HepG2 (cell line): Measurements from ENCODE around the gene IYD. TPM values are rescaled to one million over a fixed set of nuclear protein-coding genes. Genes with fewer than 3 reads are reported as not detected.

Source experiments
- BORCS8-MEF2B ChIP-seq: sonication (generic); formaldehyde crosslinking; IDR thresholded peaks from 2 replicates; pipeline ENCODE4 v1.8.0; 2022; ENCODE audit warnings: mild to moderate bottlenecking, missing genetic modification reagents
- GFI1 ChIP-seq: sonication (generic); formaldehyde crosslinking; IDR thresholded peaks from 2 replicates; pipeline ENCODE4 v1.5.0; 2020; ENCODE audit warnings: missing genetic modification reagents, mild to moderate bottlenecking, borderline replicate concordance
- KLF12 ChIP-seq: sonication (generic); formaldehyde crosslinking; IDR thresholded peaks from 2 replicates; pipeline ENCODE4 v1.4.0; 2020; ENCODE audit warnings: missing genetic modification reagents, borderline replicate concordance
- MXI1 ChIP-seq: IDR thresholded peaks from 3 replicates; pipeline ENCODE4 v1.6.1; 2012; ENCODE audit warnings: low read depth, low read length, inconsistent platforms, borderline replicate concordance
- NBN ChIP-seq: fragments of 450-650 bp; conservative IDR thresholded peaks from 2 replicates; pipeline ENCODE4 v1.6.1; 2017
- PITX1 ChIP-seq: sonication (generic); formaldehyde crosslinking; IDR thresholded peaks from 2 replicates; pipeline ENCODE4 v1.5.1; 2020; ENCODE audit warnings: mild to moderate bottlenecking, missing genetic modification reagents
- ZFP37 ChIP-seq: sonication (generic); formaldehyde crosslinking; IDR thresholded peaks from 2 replicates; pipeline ENCODE4 v1.4.0; 2020; ENCODE audit warnings: missing genetic modification reagents, borderline replicate concordance
- ZFY ChIP-seq: sonication (generic); formaldehyde crosslinking; IDR thresholded peaks from 2 replicates; pipeline ENCODE4 v1.4.0; 2020; ENCODE audit warnings: missing genetic modification reagents
- ZKSCAN8 ChIP-seq: IDR thresholded peaks from 2 replicates; pipeline ENCODE4 v1.6.1; 2016; ENCODE audit warnings: borderline replicate concordance, missing genetic modification reagents, missing compliant biosample characterization
- ZNF101 ChIP-seq: sonication (generic); formaldehyde crosslinking; IDR thresholded peaks from 2 replicates; pipeline ENCODE4 v1.4.0; 2020; ENCODE audit warnings: mild to moderate bottlenecking, low read depth, missing genetic modification reagents, borderline replicate concordance
- ZNF138 ChIP-seq: sonication (generic); formaldehyde crosslinking; IDR thresholded peaks from 2 replicates; pipeline ENCODE4 v1.5.0; 2020; ENCODE audit warnings: mild to moderate bottlenecking, low read depth, missing genetic modification reagents
- ZNF674 ChIP-seq: sonication (generic); formaldehyde crosslinking; IDR thresholded peaks from 2 replicates; pipeline ENCODE4 v1.5.0; 2020; ENCODE audit warnings: low read depth, mild to moderate bottlenecking, missing genetic modification reagents
- polyA plus RNA-seq, 8 experiments: library from polyadenylated mRNA; depleted of rRNA in 3 of 8; stranded (reverse) in 7 of 8; unstranded in 1 of 8; fragments of >200 nt; fragmentation: Illumina TruSeq in 4 of 8; extraction: Trizol in 4 of 8; gene quantifications; 2 replicates each; pipeline versions ENCODE4 v1.2.1 to v1.2.3, GENCODE V29; 2011 to 2016; ENCODE audit warnings: low read depth in 4 of 8, missing spikeins in 1 of 8, mixed read lengths in 1 of 8; ENCODE audit not compliant: insufficient read depth in 1 of 8
- total RNA-seq, 5 experiments: library from RNA; depleted of rRNA; stranded (reverse); fragments of >200 nt; fragmentation: Illumina TruSeq; extraction: Trizol; gene quantifications; 2 replicates each; pipeline ENCODE4 v1.2.3, GENCODE V29; 2016; ENCODE audit warnings: low read depth in 1 of 5
- TF ChIP-seq, protein P1 (sequence below): sonication (generic); formaldehyde crosslinking; IDR thresholded peaks from 2 replicates; pipeline ENCODE4 v1.4.0; 2020; ENCODE audit warnings: missing genetic modification reagents, borderline replicate concordance
- TF ChIP-seq, protein P2 (sequence below): sonication (generic); formaldehyde crosslinking; IDR thresholded peaks from 2 replicates; pipeline ENCODE4 v1.4.0; 2020; ENCODE audit warnings: mild to moderate bottlenecking, missing genetic modification reagents
- TF ChIP-seq, protein P3 (sequence below): IDR thresholded peaks from 2 replicates; pipeline ENCODE4 v1.6.1; 2016; ENCODE audit warnings: low read depth, missing genetic modification reagents, missing compliant biosample characterization
- TF ChIP-seq, protein P4 (sequence below): sonication (generic); formaldehyde crosslinking; IDR thresholded peaks from 2 replicates; pipeline ENCODE4 v1.9.0; 2021; ENCODE audit warnings: missing genetic modification reagents, borderline replicate concordance

Gene IYD
- total and polyA plus RNA-seq, 2 of the 13 experiments (the other 11 are each of a cell fraction or from before 2014, with no cell fraction given), result 0.01 to 0.46 TPM

DNA sequence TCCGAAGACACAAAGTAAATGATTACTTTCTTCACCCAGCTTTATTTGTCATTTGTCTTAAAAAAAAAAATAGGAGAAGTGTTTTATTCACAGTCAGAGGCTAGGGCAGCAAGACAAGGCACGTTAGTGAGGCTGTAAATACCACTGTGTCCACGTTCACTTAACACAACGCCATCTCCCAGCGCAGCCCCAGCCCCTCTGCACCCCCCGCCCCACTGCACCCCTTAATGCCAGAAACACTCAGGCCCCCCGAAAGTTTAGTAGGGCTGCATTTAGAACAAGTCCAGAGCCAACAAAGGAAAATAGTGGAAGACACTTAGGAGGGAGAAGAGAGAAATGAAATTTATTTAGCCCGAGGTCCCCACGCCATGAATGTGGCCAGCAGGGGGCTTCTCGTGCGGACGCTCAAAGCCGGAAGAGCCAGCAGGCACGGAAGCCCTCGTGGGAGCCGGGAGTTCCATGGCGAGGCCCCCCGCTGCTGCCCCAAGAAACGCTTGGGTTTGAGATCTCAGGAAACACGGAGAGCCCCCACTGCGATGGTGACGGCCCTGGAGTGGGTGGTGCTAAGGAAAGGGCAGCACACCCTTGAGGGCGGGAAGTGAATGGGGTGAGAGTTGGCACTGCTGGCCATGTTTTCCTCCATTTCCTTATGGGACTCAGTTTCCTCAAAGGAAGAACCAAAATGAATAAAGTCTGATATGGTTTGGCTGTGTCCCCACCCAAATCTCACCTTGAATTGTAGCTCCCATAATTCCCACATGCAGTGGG, 50.2 kb downstream of the IYD start (continued):
- TF ChIP-seq PITX1 (CRISPR knock-in tag) (no peak), MXI1 (no peak), BORCS8-MEF2B (CRISPR knock-in tag) (no peak), ZFY (CRISPR knock-in tag) (no peak), ZKSCAN8 (CRISPR knock-in tag) (no peak), GFI1 (no peak), ZNF674 (CRISPR knock-in tag) (no peak), ZNF138 (CRISPR knock-in tag) (no peak), KLF12 (CRISPR knock-in tag) (no peak), ZFP37 (no peak), ZNF101 (CRISPR knock-in tag) (no peak), NBN (no peak)
- TF ChIP-seq, protein P1, sequence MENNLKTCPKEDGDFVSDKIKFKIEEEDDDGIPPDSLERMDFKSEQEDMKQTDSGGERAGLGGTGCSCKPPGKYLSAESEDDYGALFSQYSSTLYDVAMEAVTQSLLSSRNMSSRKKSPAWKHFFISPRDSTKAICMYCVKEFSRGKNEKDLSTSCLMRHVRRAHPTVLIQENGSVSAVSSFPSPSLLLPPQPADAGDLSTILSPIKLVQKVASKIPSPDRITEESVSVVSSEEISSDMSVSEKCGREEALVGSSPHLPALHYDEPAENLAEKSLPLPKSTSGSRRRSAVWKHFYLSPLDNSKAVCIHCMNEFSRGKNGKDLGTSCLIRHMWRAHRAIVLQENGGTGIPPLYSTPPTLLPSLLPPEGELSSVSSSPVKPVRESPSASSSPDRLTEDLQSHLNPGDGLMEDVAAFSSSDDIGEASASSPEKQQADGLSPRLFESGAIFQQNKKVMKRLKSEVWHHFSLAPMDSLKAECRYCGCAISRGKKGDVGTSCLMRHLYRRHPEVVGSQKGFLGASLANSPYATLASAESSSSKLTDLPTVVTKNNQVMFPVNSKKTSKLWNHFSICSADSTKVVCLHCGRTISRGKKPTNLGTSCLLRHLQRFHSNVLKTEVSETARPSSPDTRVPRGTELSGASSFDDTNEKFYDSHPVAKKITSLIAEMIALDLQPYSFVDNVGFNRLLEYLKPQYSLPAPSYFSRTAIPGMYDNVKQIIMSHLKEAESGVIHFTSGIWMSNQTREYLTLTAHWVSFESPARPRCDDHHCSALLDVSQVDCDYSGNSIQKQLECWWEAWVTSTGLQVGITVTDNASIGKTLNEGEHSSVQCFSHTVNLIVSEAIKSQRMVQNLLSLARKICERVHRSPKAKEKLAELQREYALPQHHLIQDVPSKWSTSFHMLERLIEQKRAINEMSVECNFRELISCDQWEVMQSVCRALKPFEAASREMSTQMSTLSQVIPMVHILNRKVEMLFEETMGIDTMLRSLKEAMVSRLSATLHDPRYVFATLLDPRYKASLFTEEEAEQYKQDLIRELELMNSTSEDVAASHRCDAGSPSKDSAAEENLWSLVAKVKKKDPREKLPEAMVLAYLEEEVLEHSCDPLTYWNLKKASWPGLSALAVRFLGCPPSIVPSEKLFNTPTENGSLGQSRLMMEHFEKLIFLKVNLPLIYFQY (CRISPR knock-in tag), result no peak
- TF ChIP-seq, protein P2, sequence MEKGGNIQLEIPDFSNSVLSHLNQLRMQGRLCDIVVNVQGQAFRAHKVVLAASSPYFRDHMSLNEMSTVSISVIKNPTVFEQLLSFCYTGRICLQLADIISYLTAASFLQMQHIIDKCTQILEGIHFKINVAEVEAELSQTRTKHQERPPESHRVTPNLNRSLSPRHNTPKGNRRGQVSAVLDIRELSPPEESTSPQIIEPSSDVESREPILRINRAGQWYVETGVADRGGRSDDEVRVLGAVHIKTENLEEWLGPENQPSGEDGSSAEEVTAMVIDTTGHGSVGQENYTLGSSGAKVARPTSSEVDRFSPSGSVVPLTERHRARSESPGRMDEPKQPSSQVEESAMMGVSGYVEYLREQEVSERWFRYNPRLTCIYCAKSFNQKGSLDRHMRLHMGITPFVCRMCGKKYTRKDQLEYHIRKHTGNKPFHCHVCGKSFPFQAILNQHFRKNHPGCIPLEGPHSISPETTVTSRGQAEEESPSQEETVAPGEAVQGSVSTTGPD (CRISPR knock-in tag), result no peak
- TF ChIP-seq, protein P3, sequence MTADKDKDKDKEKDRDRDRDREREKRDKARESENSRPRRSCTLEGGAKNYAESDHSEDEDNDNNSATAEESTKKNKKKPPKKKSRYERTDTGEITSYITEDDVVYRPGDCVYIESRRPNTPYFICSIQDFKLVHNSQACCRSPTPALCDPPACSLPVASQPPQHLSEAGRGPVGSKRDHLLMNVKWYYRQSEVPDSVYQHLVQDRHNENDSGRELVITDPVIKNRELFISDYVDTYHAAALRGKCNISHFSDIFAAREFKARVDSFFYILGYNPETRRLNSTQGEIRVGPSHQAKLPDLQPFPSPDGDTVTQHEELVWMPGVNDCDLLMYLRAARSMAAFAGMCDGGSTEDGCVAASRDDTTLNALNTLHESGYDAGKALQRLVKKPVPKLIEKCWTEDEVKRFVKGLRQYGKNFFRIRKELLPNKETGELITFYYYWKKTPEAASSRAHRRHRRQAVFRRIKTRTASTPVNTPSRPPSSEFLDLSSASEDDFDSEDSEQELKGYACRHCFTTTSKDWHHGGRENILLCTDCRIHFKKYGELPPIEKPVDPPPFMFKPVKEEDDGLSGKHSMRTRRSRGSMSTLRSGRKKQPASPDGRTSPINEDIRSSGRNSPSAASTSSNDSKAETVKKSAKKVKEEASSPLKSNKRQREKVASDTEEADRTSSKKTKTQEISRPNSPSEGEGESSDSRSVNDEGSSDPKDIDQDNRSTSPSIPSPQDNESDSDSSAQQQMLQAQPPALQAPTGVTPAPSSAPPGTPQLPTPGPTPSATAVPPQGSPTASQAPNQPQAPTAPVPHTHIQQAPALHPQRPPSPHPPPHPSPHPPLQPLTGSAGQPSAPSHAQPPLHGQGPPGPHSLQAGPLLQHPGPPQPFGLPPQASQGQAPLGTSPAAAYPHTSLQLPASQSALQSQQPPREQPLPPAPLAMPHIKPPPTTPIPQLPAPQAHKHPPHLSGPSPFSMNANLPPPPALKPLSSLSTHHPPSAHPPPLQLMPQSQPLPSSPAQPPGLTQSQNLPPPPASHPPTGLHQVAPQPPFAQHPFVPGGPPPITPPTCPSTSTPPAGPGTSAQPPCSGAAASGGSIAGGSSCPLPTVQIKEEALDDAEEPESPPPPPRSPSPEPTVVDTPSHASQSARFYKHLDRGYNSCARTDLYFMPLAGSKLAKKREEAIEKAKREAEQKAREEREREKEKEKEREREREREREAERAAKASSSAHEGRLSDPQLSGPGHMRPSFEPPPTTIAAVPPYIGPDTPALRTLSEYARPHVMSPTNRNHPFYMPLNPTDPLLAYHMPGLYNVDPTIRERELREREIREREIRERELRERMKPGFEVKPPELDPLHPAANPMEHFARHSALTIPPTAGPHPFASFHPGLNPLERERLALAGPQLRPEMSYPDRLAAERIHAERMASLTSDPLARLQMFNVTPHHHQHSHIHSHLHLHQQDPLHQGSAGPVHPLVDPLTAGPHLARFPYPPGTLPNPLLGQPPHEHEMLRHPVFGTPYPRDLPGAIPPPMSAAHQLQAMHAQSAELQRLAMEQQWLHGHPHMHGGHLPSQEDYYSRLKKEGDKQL (CRISPR knock-in tag), result no peak
- TF ChIP-seq, protein P4, sequence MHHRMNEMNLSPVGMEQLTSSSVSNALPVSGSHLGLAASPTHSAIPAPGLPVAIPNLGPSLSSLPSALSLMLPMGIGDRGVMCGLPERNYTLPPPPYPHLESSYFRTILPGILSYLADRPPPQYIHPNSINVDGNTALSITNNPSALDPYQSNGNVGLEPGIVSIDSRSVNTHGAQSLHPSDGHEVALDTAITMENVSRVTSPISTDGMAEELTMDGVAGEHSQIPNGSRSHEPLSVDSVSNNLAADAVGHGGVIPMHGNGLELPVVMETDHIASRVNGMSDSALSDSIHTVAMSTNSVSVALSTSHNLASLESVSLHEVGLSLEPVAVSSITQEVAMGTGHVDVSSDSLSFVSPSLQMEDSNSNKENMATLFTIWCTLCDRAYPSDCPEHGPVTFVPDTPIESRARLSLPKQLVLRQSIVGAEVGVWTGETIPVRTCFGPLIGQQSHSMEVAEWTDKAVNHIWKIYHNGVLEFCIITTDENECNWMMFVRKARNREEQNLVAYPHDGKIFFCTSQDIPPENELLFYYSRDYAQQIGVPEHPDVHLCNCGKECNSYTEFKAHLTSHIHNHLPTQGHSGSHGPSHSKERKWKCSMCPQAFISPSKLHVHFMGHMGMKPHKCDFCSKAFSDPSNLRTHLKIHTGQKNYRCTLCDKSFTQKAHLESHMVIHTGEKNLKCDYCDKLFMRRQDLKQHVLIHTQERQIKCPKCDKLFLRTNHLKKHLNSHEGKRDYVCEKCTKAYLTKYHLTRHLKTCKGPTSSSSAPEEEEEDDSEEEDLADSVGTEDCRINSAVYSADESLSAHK (CRISPR knock-in tag), result no peak
